NT2/D1 (cell line): ENCODE measurements around the gene IL1RN.

Experiments used
- DNase-seq: peaks from one replicate; pipeline ENCODE4 v3.0.0-alpha.2; 2011; ENCODE audit warnings: low read depth, low spot score
- H3K27me3 ChIP-seq: 2 replicates; pipeline ENCODE4 v1.6.0; 2011; ENCODE audit warnings: mild to moderate bottlenecking; ENCODE audit not compliant: insufficient read length, insufficient read depth
- H3K36me3 ChIP-seq: 2 replicates; pipeline ENCODE4 v1.6.1; 2011; ENCODE audit warnings: mild to moderate bottlenecking, low read length, mixed read lengths; ENCODE audit not compliant: insufficient read depth, insufficient read length
- H3K4me1 ChIP-seq: 2 replicates; pipeline ENCODE4 v1.5.1; 2011; ENCODE audit not compliant: insufficient read depth, insufficient read length
- H3K4me3 ChIP-seq: 2 replicates; pipeline ENCODE4 v1.5.1; 2011; ENCODE audit warnings: low read depth; ENCODE audit not compliant: insufficient read length
- H3K9ac ChIP-seq: 2 replicates; pipeline ENCODE4 v1.6.0; 2011; ENCODE audit warnings: low read depth; ENCODE audit not compliant: insufficient read length
- H3K9me3 ChIP-seq: 2 replicates; pipeline ENCODE4 v1.5.1; 2011; ENCODE audit warnings: mild to moderate bottlenecking, low read length; ENCODE audit not compliant: insufficient read depth
- SUZ12 ChIP-seq: IDR thresholded peaks from 2 replicates; pipeline ENCODE4 v1.6.1; 2011; ENCODE audit not compliant: insufficient read length, insufficient read depth; ENCODE audit errors: extremely low read depth
- YY1 ChIP-seq: IDR thresholded peaks from 2 replicates; pipeline ENCODE4 v1.6.1; 2011; ENCODE audit not compliant: insufficient read length, insufficient read depth
- ZNF274 ChIP-seq: IDR thresholded peaks from 2 replicates; pipeline ENCODE4 v1.6.1; 2011; ENCODE audit warnings: mild to moderate bottlenecking, low read depth, low read length

The IL1RN gene

GRCh38 chr2:113126845-113127645, at the start of gene IL1RN:
TSS of gene IL1RN (plus strand) at chr2:113127598. CDS start at chr2:113127625, 27 bp downstream.
- Histone ChIP-seq H3K9me3 (no peaks in the 10 kb centered on the region), H3K4me3 (no peak within 1 kb of the TSS), H3K9ac (no peak within 1 kb of the TSS), H3K4me1 (no peaks in the 10 kb centered on the region), H3K36me3 (no peaks in the 10 kb centered on the region), H3K27me3 (no peaks in the 10 kb centered on the region)
- TF ChIP-seq ZNF274 (no peak), YY1 (no peak), SUZ12 (no peak)
- no peak for DNase-seq

GRCh38 chr2:113077921-113078320, 49.5 kb upstream of the IL1RN start:
- H3K36me3 ChIP-seq: no peaks in the 10 kb centered on the region
- no peak for DNase-seq
- H3K4me3 ChIP-seq: no peak overlapping the region
- H3K4me1 ChIP-seq: no peaks in the 10 kb centered on the region
- H3K9me3 ChIP-seq: no peaks in the 10 kb centered on the region
- TF ChIP-seq SUZ12: no peak
- peaks cover 3% of the 10 kb centered on the region for H3K27me3 ChIP-seq
- H3K9ac ChIP-seq: no peak overlapping the region

- Histone ChIP-seq H3K9ac (no peak overlapping the region), H3K4me1 (no peaks in the 10 kb centered on the region), H3K4me3 (no peak overlapping the region), H3K9me3 (no peaks in the 10 kb centered on the region), H3K36me3 (no peaks in the 10 kb centered on the region), H3K27me3 (peaks cover 3% of the 10 kb centered on the region)
- no peak for DNase-seq
- TF ChIP-seq ZNF274 (no peak), YY1 (no peak), SUZ12 (no peak)
Measured at GRCh38 chr2:113078350-113078839, 49.0 kb upstream of the IL1RN start.

GRCh38 chr2:113079131-113079530, 48.3 kb upstream of the IL1RN start:
- DNase-seq: no peak
- Histone ChIP-seq H3K4me3 (no peak overlapping the region), H3K27me3 (peaks cover 2% of the 10 kb centered on the region), H3K36me3 (no peaks in the 10 kb centered on the region), H3K9me3 (no peaks in the 10 kb centered on the region), H3K4me1 (no peaks in the 10 kb centered on the region), H3K9ac (no peak overlapping the region)
- TF ChIP-seq SUZ12 (no peak), ZNF274 (no peak), YY1 (no peak)

GRCh38 chr2:113080134-113080533, 47.3 kb upstream of the IL1RN start:
- no peak overlapping the region for H3K4me3 ChIP-seq
- no peaks in the 10 kb centered on the region for H3K4me1 ChIP-seq
- H3K9me3 ChIP-seq: no peaks in the 10 kb centered on the region
- H3K27me3 ChIP-seq: no peaks in the 10 kb centered on the region
- peak; percentile 28 for DNase-seq
- H3K9ac ChIP-seq: no peak overlapping the region
- TF ChIP-seq SUZ12 (no peak), YY1 (no peak)
- H3K36me3 ChIP-seq: no peaks in the 10 kb centered on the region

GRCh38 chr2:113081488-113082210, 45.7 kb upstream of the IL1RN start:
- TF ChIP-seq SUZ12: no peak
- no peak for TF ChIP-seq ZNF274
- TF ChIP-seq YY1: no peak
- Histone ChIP-seq H3K36me3 (no peaks in the 10 kb centered on the region), H3K4me1 (no peaks in the 10 kb centered on the region), H3K9me3 (no peaks in the 10 kb centered on the region), H3K4me3 (no peak overlapping the region), H3K27me3 (no peaks in the 10 kb centered on the region), H3K9ac (no peak overlapping the region)
- no peak for DNase-seq

- Histone ChIP-seq H3K9ac (no peak overlapping the region), H3K36me3 (no peaks in the 10 kb centered on the region), H3K9me3 (no peaks in the 10 kb centered on the region), H3K4me3 (no peak overlapping the region), H3K4me1 (no peaks in the 10 kb centered on the region), H3K27me3 (no peaks in the 10 kb centered on the region)
- no peak for DNase-seq
- TF ChIP-seq YY1 (no peak), SUZ12 (no peak), ZNF274 (no peak)
Measured at GRCh38 chr2:113083296-113083695, 44.1 kb upstream of the IL1RN start.
